Superior temporal gyrus (tissue), 1 donor: Measurements from ENCODE around the gene LDLRAD3.
A peak's percentile ranks its signal among the peaks of the same experiment; 100 is the strongest.

ENCODE experiments used
- DNase-seq: peaks from one replicate; pipeline ENCODE4 v3.0.0-alpha.2; 2016; ENCODE audit errors: extremely low spot score

Gene LDLRAD3

GRCh38 chr11:35954205-35954604, 10.3 kb downstream of the LDLRAD3 start:
- DNase-seq: no peak

GRCh38 chr11:35955636-35956035, 11.8 kb downstream of the LDLRAD3 start:
- DNase-seq: no peak

- no peak for DNase-seq
Measured at GRCh38 chr11:35962369-35963138, 18.7 kb downstream of the LDLRAD3 start.

GRCh38 chr11:35963911-35964310, 20.0 kb downstream of the LDLRAD3 start:
- no peak for DNase-seq

- DNase-seq: no peak
Measured at GRCh38 chr11:35964841-35965240, 21.0 kb downstream of the LDLRAD3 start.

GRCh38 chr11:35967042-35967441, 23.2 kb downstream of the LDLRAD3 start:
- no peak for DNase-seq

GRCh38 chr11:35968386-35969088, 24.7 kb downstream of the LDLRAD3 start:
- no peak for DNase-seq

- DNase-seq: no peak
Measured at GRCh38 chr11:35969089-35970042, 25.5 kb downstream of the LDLRAD3 start.

GRCh38 chr11:35970445-35970844, 26.6 kb downstream of the LDLRAD3 start:
- DNase-seq: no peak

- no peak for DNase-seq
Measured at GRCh38 chr11:35971841-35972422, 28.1 kb downstream of the LDLRAD3 start.

- DNase-seq: no peak
Measured at GRCh38 chr11:35974882-35975589, 31.2 kb downstream of the LDLRAD3 start.

- no peak for DNase-seq
Measured at GRCh38 chr11:35976434-35976833, 32.6 kb downstream of the LDLRAD3 start.

GRCh38 chr11:35978183-35978582, 34.3 kb downstream of the LDLRAD3 start:
- DNase-seq: no peak

GRCh38 chr11:35978891-35979290, 35.0 kb downstream of the LDLRAD3 start:
- DNase-seq: no peak

- no peak for DNase-seq
Measured at GRCh38 chr11:35980686-35981390, 37.0 kb downstream of the LDLRAD3 start.

- DNase-seq: peak; percentile 55
Measured at GRCh38 chr11:35981581-35981980, 37.7 kb downstream of the LDLRAD3 start.

GRCh38 chr11:35982061-35982460, 38.2 kb downstream of the LDLRAD3 start:
- no peak for DNase-seq

GRCh38 chr11:35983981-35984380, 40.1 kb downstream of the LDLRAD3 start:
- no peak for DNase-seq

- DNase-seq: no peak
Measured at GRCh38 chr11:35986947-35987346, 43.1 kb downstream of the LDLRAD3 start.

GRCh38 chr11:35990170-35990569, 46.3 kb downstream of the LDLRAD3 start:
- DNase-seq: no peak
